HAP-1 (cell line): ENCODE measurements around the gene PLXDC2.

ENCODE experiments used
- DNase-seq, 2 experiments: peaks; one replicate each; pipeline ENCODE4 v3.0.0-alpha.2; 2016 to 2020; ENCODE audit warnings: low spot score in 2 of 2
- H3K27me3 ChIP-seq: fragments of 250-450 bp; sonication (Bioruptor Pico); 2 replicates; pipeline ENCODE4 v1.5.1; 2020; ENCODE audit warnings: low read depth, mild to moderate bottlenecking, moderate library complexity
- H3K36me3 ChIP-seq: fragments of 250-450 bp; sonication (Bioruptor Pico); replicated peaks from 2 replicates; pipeline ENCODE4 v1.5.1; 2020; ENCODE audit warnings: mild to moderate bottlenecking
- H3K4me1 ChIP-seq: fragments of 250-450 bp; sonication (Bioruptor Pico); 2 replicates; pipeline ENCODE4 v1.5.1; 2020; ENCODE audit warnings: mild to moderate bottlenecking
- H3K4me3 ChIP-seq: fragments of 250-450 bp; sonication (Bioruptor Pico); 2 replicates; pipeline ENCODE4 v1.5.1; 2020; ENCODE audit warnings: mild to moderate bottlenecking, moderate library complexity
- H3K9me3 ChIP-seq: fragments of 250-450 bp; sonication (Bioruptor Pico); 2 replicates; pipeline ENCODE4 v1.5.1; 2020; ENCODE audit warnings: mild to moderate bottlenecking, moderate library complexity
- in situ Hi-C: fragments of 300-500 bp; cut with MboI; formaldehyde crosslinking; loops from 3 replicates; pipeline ENCODE4 v1.14.3; 2020; ENCODE audit warnings: low sequenced_read_pairs, inconsistent platforms, mixed read lengths

Gene PLXDC2

GRCh38 chr10:20088061-20088701 is 271.9 kb downstream of the PLXDC2 start:
- Histone ChIP-seq H3K27me3 (no peaks in the 10 kb centered on the region), H3K9me3 (no peaks in the 10 kb centered on the region), H3K4me1 (peaks cover 16% of the 10 kb centered on the region), H3K4me3 (no peak overlapping the region), H3K36me3 (no peaks in the 10 kb centered on the region)
- DNase-seq = no peak
- in situ Hi-C loops = no loop called here

- H3K36me3 ChIP-seq = no peaks in the 10 kb centered on the region
- in situ Hi-C loops = no loop called here
- no peak overlapping the region for H3K4me3 ChIP-seq
- H3K27me3 ChIP-seq = no peaks in the 10 kb centered on the region
- no peak for DNase-seq
- peaks cover 9% of the 10 kb centered on the region for H3K4me1 ChIP-seq
- no peaks in the 10 kb centered on the region for H3K9me3 ChIP-seq
Measured at GRCh38 chr10:20089879-20090278, 273.6 kb downstream of the PLXDC2 start.

- H3K4me1 ChIP-seq = no peaks in the 10 kb centered on the region
- in situ Hi-C loops = no loop called here
Measured at GRCh38 chr10:20090831-20091230, 274.6 kb downstream of the PLXDC2 start.

GRCh38 chr10:20091698-20092097 is 275.5 kb downstream of the PLXDC2 start:
- no peak for DNase-seq
- in situ Hi-C loops = no loop called here

More at GRCh38 chr10:20090831-20091230, 274.6 kb downstream of the PLXDC2 start:
- Histone ChIP-seq H3K4me3 (no peak overlapping the region), H3K9me3 (no peaks in the 10 kb centered on the region), H3K36me3 (no peaks in the 10 kb centered on the region), H3K27me3 (no peaks in the 10 kb centered on the region)
- no peak for DNase-seq

GRCh38 chr10:20093600-20093999 is 277.4 kb downstream of the PLXDC2 start:
- H3K4me1 ChIP-seq = no peaks in the 10 kb centered on the region
- H3K27me3 ChIP-seq = no peaks in the 10 kb centered on the region
- no peaks in the 10 kb centered on the region for H3K9me3 ChIP-seq
- DNase-seq = no peak
- no peaks in the 10 kb centered on the region for H3K36me3 ChIP-seq
- H3K4me3 ChIP-seq = no peak overlapping the region
- in situ Hi-C loops = no loop called here

More at GRCh38 chr10:20091698-20092097, 275.5 kb downstream of the PLXDC2 start:
- H3K4me1 ChIP-seq = no peaks in the 10 kb centered on the region
- H3K27me3 ChIP-seq = no peaks in the 10 kb centered on the region
- no peak overlapping the region for H3K4me3 ChIP-seq
- H3K9me3 ChIP-seq = no peaks in the 10 kb centered on the region
- no peaks in the 10 kb centered on the region for H3K36me3 ChIP-seq

- H3K4me1 ChIP-seq = no peaks in the 10 kb centered on the region
- H3K9me3 ChIP-seq = no peaks in the 10 kb centered on the region
- no peaks in the 10 kb centered on the region for H3K27me3 ChIP-seq
Measured at GRCh38 chr10:20094226-20094976, 278.2 kb downstream of the PLXDC2 start.

GRCh38 chr10:20100171-20100570 is 283.9 kb downstream of the PLXDC2 start:
- DNase-seq = no peak
- Histone ChIP-seq H3K4me3 (no peak overlapping the region), H3K4me1 (no peaks in the 10 kb centered on the region), H3K9me3 (no peaks in the 10 kb centered on the region), H3K36me3 (no peaks in the 10 kb centered on the region), H3K27me3 (no peaks in the 10 kb centered on the region)
- in situ Hi-C loops = no loop called here

More at GRCh38 chr10:20094226-20094976, 278.2 kb downstream of the PLXDC2 start:
- in situ Hi-C loops = no loop called here
- DNase-seq = no peak
- Histone ChIP-seq H3K4me3 (no peak overlapping the region), H3K36me3 (no peaks in the 10 kb centered on the region)

GRCh38 chr10:20105236-20105635 is 289.0 kb downstream of the PLXDC2 start:
- Histone ChIP-seq H3K27me3 (no peaks in the 10 kb centered on the region), H3K4me1 (no peaks in the 10 kb centered on the region), H3K36me3 (no peaks in the 10 kb centered on the region), H3K4me3 (no peak overlapping the region), H3K9me3 (no peaks in the 10 kb centered on the region)
- DNase-seq = no peak
- in situ Hi-C loops = no loop called here

GRCh38 chr10:20105931-20106330 is 289.7 kb downstream of the PLXDC2 start:
- H3K4me1 ChIP-seq = no peaks in the 10 kb centered on the region
- no peak for DNase-seq

GRCh38 chr10:20108021-20108420 is 291.8 kb downstream of the PLXDC2 start:
- no peaks in the 10 kb centered on the region for H3K27me3 ChIP-seq
- in situ Hi-C loops = no loop called here
- no peaks in the 10 kb centered on the region for H3K9me3 ChIP-seq
- no peak overlapping the region for H3K4me3 ChIP-seq
- no peaks in the 10 kb centered on the region for H3K4me1 ChIP-seq
- DNase-seq = no peak
- no peaks in the 10 kb centered on the region for H3K36me3 ChIP-seq

More at GRCh38 chr10:20105931-20106330, 289.7 kb downstream of the PLXDC2 start:
- Histone ChIP-seq H3K27me3 (no peaks in the 10 kb centered on the region), H3K9me3 (no peaks in the 10 kb centered on the region), H3K4me3 (no peak overlapping the region), H3K36me3 (no peaks in the 10 kb centered on the region)
- in situ Hi-C loops = no loop called here

GRCh38 chr10:20109613-20110012 is 293.4 kb downstream of the PLXDC2 start:
- Histone ChIP-seq H3K9me3 (no peaks in the 10 kb centered on the region), H3K27me3 (no peaks in the 10 kb centered on the region), H3K36me3 (no peaks in the 10 kb centered on the region), H3K4me1 (no peaks in the 10 kb centered on the region), H3K4me3 (no peak overlapping the region)
- no peak for DNase-seq
- in situ Hi-C loops = no loop called here

GRCh38 chr10:20110125-20111100 is 294.2 kb downstream of the PLXDC2 start:
- Histone ChIP-seq H3K4me1 (no peaks in the 10 kb centered on the region), H3K27me3 (no peaks in the 10 kb centered on the region), H3K9me3 (no peaks in the 10 kb centered on the region), H3K36me3 (no peaks in the 10 kb centered on the region), H3K4me3 (no peak overlapping the region)
- DNase-seq = no peak
- in situ Hi-C loops = no loop called here

- DNase-seq = no peak
- no peaks in the 10 kb centered on the region for H3K27me3 ChIP-seq
- H3K4me3 ChIP-seq = no peak overlapping the region
- no peaks in the 10 kb centered on the region for H3K36me3 ChIP-seq
- peaks cover 13% of the 10 kb centered on the region for H3K4me1 ChIP-seq
- no peaks in the 10 kb centered on the region for H3K9me3 ChIP-seq
- in situ Hi-C loops = no loop called here
Measured at GRCh38 chr10:20114179-20114578, 297.9 kb downstream of the PLXDC2 start.
